HG02678 (cell line): ENCODE measurements around the gene RTKN.
"Not testable (repeated sequence)": the region's sequence is repeated elsewhere in the genome, so short reads cannot be mapped to it uniquely, and the experiment has no call there.

Source experiments
- ATAC-seq: cut with Tn5 transposase; IDR thresholded peaks from one replicate; pipeline ENCODE4 v1.9.1; 2021; ENCODE audit warnings: mild to moderate bottlenecking, moderate library complexity; ENCODE audit not compliant: unreplicated experiment

The RTKN gene

GRCh38 chr2:74420443-74421103 is 21.2 kb downstream of the RTKN start:
- ATAC-seq, result not testable (repeated sequence)

DNA sequence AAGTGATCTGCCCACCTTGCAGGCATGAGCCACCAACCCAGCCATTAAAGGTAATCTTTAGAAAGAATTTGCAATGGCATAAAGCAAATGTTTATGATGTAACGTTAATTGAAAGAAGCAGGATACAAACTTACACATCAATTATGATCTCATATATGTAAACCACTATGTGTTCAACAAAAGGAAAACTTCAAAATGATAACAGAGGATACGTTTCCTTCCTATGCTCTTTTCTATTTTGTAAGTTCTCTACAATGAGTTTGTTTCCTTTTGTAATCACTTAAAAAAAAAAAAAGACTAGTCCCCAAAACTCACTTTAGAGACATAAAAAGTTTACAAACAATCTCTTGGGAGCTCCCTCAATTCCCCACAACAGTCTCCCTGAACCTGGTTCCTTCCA is 21.7 kb downstream of the RTKN start:
- no peak for ATAC-seq

- no peak for ATAC-seq
Measured at GRCh38 chr2:74419345-74419744, 22.4 kb downstream of the RTKN start.

- no peak for ATAC-seq
Measured at GRCh38 chr2:74418312-74418711, 23.4 kb downstream of the RTKN start.

GRCh38 chr2:74417763-74418162 is 24.0 kb downstream of the RTKN start:
- ATAC-seq, result no peak

DNA sequence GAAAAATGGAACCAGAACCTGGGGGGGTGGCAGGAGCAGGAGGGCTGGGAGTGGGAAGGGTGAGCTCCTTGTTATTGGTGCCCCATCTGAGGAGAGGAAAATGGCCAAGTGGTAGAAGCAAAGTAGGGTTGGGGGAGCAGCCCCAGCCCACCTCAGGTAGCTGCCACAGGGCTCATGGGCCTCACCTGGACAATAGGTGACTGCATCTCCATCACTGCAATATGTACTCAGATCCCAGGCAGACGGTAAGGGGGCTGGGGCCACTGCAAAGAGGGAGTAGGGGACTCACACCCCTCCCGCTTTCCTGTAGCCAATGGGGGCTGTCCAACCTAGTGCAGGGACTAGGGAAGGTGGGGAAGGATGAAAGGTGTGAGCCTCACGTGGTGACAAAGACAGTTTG is 24.5 kb downstream of the RTKN start:
- no peak for ATAC-seq

DNA sequence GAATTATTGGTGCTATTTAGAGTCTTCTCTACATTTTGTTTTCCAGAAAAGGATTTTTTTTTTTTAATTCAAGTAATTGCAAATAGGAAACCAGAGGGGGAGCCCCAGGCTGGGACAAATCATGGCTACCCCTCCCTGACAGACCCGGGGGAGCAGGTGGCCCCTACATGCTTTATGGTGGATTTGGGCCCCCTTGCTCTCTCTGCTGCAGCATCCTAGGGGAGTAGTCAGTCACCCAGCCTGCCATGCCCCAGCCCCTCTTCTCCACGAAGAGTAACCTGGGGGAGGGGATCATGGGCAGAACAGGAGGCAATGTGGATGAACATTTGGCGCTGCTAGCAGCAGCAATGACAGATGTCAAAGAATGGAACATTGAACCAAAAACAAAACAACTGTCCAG is 25.0 kb downstream of the RTKN start:
- no peak for ATAC-seq

GRCh38 chr2:74415762-74416395 is 25.9 kb downstream of the RTKN start:
- no peak for ATAC-seq

GRCh38 chr2:74414881-74415761 is 26.6 kb downstream of the RTKN start:
- peak; percentile 51 for ATAC-seq

- no peak for ATAC-seq
Measured at GRCh38 chr2:74414441-74414840, 27.3 kb downstream of the RTKN start.

- no peak for ATAC-seq
Measured at GRCh38 chr2:74413001-74413698, 28.6 kb downstream of the RTKN start.

DNA sequence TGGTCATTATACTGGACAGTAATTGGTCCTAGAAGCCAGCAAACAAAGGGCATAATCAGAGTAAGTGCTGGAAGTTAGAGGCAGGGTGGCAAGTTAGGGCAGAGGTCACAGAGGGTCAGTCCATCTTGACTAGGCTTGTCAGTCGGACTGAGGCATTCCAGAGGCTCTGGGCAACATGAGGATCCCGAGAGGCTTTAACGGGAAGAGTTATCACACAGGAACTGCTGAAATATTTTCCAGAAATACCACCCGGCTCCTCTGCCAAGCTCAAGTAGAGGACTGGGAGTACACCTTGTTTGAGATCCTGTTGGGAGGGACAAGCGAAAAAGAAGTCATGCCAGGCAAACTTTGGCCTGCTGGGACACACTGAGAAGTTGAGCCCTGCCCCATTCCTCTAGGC is 34.1 kb downstream of the RTKN start:
- ATAC-seq, result no peak

DNA sequence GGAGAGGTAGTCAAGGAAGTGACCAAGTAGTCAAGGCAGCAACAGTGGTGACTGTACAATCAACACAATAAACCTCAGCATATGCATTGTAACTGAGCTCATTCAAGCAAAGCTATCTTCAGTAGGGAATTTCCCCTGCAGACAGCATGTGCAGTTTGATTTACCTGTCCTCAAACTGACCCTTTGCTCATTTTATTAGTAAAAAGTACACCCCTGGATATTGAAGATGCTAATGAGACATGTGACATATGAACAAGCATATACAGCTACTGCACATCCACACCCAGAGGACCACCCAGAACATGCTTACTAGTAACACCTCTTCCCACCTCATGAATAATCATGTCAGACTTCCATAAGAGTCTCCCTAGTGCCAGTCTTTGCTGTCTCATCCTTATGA is 35.7 kb downstream of the RTKN start:
- no peak for ATAC-seq

DNA sequence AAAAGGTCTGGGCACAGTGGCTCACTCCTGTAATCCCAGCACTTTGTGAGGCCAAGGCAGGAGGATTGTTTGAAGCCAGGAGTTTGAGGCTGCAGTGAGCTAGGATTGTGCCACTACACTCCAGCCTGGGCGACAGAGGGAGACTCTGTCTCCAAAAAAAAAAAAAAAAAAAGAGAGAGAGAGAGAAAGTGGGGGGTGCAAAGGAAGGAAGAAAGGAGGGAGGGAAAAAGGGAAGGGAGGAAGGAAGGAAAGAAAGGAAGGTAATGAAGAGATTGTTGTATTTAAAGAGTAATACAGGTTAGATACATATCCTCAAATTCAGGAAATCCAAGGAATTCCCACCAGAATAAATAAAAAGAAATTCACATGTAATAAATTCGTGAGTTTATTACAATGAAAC is 39.8 kb downstream of the RTKN start:
- no peak for ATAC-seq

- ATAC-seq, result no peak
Measured at GRCh38 chr2:74399785-74400184, 42.0 kb downstream of the RTKN start.

DNA sequence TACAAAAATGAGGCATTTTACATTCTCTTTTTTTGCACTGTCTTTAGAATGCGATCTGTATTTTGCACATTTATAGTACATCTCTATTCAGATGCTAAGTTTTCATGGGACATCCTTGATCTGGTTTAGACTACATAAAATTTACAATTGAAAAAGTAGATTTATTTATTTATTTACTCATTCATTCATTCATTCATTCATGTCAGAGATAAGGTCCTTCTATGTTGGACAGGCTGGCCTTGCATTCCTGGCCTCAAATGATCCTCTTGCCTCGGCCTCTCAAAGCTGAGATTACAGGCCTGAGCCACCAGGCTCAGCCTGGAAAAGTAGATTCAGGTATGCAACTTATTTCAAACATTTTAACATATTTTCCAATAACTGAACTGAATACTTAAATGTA is 45.6 kb downstream of the RTKN start:
- ATAC-seq, result no peak

DNA sequence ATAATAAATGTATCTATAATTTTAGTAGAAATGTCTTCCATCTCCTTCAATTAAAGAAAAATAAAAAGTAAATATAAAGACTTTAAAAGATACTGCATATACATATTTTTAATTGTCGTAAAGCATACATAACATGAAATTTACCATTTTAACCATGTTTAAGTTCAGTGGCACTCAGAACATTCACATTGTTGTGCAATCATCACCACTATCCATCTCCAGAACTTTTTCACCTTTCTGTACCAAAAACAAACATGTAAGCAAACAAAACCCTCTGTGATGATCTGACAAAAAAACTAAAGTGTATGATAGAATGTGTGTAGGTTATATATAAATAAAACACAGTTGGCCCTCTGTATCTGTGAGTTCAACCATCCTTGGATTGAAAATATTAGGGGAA is 48.2 kb downstream of the RTKN start:
- ATAC-seq, result no peak

DNA sequence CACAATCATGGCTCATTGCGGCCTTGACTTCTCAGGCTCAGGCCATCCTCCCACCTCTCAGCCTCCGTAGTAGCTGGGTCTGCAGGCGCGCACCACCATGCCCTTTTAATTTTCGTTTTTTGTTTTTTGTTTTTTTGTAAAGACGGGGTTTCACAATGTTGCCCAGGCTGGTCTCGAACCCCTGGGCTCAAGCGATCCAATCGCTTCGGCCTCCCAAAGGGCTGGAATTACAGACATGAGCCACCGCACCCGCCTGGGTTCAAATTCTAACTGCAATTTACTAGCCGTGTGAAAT is 49.3 kb downstream of the RTKN start:
- no peak for ATAC-seq

GRCh38 chr2:74391580-74392448 is 49.9 kb downstream of the RTKN start:
- ATAC-seq, result peak; percentile 70

- ATAC-seq, result no peak
Measured at GRCh38 chr2:74391209-74391579, 50.5 kb downstream of the RTKN start.

DNA sequence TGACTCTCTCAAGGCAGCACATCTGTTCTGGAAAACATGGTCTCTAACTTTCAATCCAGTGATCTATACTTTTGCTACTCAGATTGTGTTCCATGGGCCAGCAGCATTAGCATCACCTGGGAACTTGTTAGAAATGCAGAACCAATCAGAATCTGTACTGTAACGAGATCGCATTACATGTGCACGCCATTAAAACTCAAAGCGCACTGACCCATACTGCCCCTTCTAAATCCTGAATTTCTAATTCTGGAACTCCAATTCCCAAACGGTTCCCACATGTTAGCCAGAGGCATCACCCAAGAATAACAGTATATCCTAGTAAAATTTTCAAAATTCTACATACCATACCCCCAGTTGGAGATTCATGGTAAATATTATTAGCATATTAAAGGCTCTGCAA is 51.1 kb downstream of the RTKN start:
- no peak for ATAC-seq
